T-helper 17 cell (primary cell): ENCODE measurements around the gene PARVA. TPM values are rescaled to one million over a fixed set of nuclear protein-coding genes. Genes with fewer than 3 reads are reported as not detected.

Source experiments
- ATAC-seq: fragments of 150-1000 bp; cut with Tn5 transposase; 2 replicates; pipeline ENCODE4 v1.10.0; 2021; ENCODE audit warnings: mild to moderate bottlenecking, moderate library complexity
- DNase-seq, 3 donors: peaks; one replicate each; pipeline versions ENCODE4 v3.0.0 to v3.0.0-alpha.2; 2020 to 2021
- H3K9me3 ChIP-seq: one replicate; pipeline ENCODE4 v1.7.0; 2013; ENCODE audit warnings: low read length, mild to moderate bottlenecking; ENCODE audit not compliant: control insufficient read depth, poor library complexity, severe bottlenecking
- H3K27ac Mint-ChIP-seq: one replicate; pipeline ENCODE4 v1.8.0; 2022; ENCODE audit warnings: mild to moderate bottlenecking, moderate library complexity, mixed read lengths
- H3K27me3 Mint-ChIP-seq: one replicate; pipeline ENCODE4 v1.8.0; 2022; ENCODE audit warnings: mixed read lengths
- H3K36me3 Mint-ChIP-seq: one replicate; pipeline ENCODE4 v1.8.0; 2022; ENCODE audit warnings: low read depth, mixed read lengths
- H3K4me1 Mint-ChIP-seq: one replicate; pipeline ENCODE4 v1.8.0; 2022; ENCODE audit warnings: mild to moderate bottlenecking, mixed read lengths
- H3K4me3 Mint-ChIP-seq: one replicate; pipeline ENCODE4 v1.8.0; 2022; ENCODE audit warnings: mild to moderate bottlenecking, moderate library complexity, mixed read lengths
- total RNA-seq, 4 donors: library from RNA in 2 of 4; stranded (reverse) in 2 of 4; gene quantifications; one replicate each; pipeline ENCODE4 v1.2.3 and lab custom pipeline; 2022 to 2026

Gene PARVA
- total RNA-seq, 2 donors from 2014 or later = 0.16 to 1.8 TPM

DNA sequence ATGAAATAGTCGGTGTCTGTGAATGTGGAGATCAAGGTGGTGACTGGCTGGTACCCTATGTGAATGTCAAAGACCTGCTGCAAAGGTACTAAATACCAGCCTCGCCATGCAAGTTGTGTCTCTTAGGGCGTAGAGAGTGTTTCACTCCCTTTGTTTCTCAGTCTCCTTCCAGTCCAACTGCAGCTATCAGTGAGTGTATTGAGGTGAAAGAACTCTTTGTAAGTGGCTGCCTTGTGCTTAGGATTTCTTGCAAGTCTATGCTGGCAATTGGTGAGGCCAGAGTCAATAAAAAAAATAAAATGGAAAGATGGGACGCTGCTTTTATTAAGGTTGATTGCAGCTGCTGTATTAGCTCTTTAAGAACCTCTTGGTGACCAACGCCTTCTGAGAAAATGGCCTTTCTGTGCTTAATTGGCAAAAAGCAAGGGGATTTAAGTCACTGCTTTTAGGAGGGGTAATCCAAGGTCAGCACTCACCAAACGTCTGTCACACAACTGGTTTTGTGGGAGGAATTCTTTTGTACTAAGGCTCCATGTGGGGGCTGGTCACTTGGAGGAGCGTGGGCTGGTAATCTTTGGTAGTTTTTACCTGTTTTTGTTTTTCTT lies 95.1 kb downstream of the PARVA start:
- DNase-seq (no peak), ATAC-seq (no peak)
- no peaks in the 10 kb centered on the region for H3K4me1 Mint-ChIP-seq
- no peaks in the 10 kb centered on the region for H3K36me3 Mint-ChIP-seq
- H3K27ac Mint-ChIP-seq = no peak overlapping the region
- H3K9me3 ChIP-seq = no peaks in the 10 kb centered on the region
- H3K4me3 Mint-ChIP-seq = no peak overlapping the region
- H3K27me3 Mint-ChIP-seq = peaks cover 24% of the 10 kb centered on the region

DNA sequence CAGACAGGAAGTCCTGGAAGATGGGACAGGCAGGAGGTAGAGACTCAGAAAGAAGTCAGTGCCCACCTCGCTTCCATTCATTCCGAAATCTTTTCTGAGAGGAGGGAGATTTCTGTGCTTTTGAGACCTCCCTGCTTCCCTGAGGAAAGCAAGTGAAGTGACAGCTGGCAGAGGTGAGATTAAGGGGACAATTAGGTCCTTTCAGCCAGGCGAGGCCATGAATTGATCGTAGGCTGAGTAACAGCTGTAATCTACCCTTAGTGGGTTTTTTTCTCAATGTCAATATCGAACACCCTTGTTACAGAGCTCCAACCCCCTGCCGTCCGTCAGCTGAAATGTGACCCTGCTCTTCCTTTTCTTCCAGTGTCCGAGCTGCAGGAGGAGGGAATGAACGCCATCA lies 96.0 kb downstream of the PARVA start:
- DNase-seq (no peak), ATAC-seq (no peak)
- peaks cover 2% of the 10 kb centered on the region for H3K4me1 Mint-ChIP-seq
- H3K27me3 Mint-ChIP-seq = peaks cover 26% of the 10 kb centered on the region
- no peaks in the 10 kb centered on the region for H3K36me3 Mint-ChIP-seq
- no peak overlapping the region for H3K4me3 Mint-ChIP-seq
- H3K9me3 ChIP-seq = no peaks in the 10 kb centered on the region
- no peak overlapping the region for H3K27ac Mint-ChIP-seq

DNA sequence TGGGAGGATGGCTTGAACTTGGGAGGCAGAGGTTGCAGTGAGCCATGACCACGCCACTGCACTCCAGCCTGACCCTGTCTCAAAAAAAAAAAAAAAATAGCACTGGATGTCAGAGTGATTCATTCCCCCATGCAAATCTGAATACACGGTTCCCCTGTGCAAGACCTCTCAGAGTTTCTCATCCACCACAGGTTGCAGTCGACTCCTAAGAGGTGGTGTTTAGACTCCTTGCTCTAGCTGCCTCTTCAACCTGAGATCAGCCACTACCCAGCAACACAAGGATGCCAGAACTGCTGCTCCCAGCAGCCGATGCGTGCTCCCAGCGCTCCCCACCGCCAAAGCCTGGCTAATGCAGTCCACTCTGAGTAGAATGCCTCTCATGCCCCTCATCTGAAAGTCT lies 97.5 kb downstream of the PARVA start:
- no peak for ATAC-seq

DNA sequence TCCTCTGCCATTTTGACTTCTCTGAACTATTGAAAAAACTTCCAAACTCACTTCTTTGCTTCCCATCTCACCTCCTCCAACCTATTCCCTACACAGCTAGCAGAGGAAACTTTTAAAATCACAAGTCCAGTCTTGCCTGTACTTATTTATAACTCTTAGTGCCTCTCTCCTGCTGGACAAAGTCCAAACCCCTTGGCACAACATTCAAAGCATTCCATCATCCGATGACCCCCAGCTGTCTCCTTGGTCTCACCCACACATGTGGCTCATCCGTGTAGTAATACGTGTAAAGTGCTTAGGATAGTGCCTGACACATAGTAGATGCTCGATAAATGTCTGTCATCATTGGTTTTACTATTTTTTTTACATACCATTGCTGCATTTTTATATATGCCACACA lies 101.4 kb downstream of the PARVA start:
- peaks cover 3% of the 10 kb centered on the region for H3K36me3 Mint-ChIP-seq

More for the DNA sequence above, 97.5 kb downstream of the PARVA start:
- Mint-ChIP-seq H3K4me3 (no peak overlapping the region), H3K4me1 (peaks cover 2% of the 10 kb centered on the region), H3K27me3 (peaks cover 37% of the 10 kb centered on the region), H3K36me3 (peaks cover 3% of the 10 kb centered on the region), H3K27ac (no peak overlapping the region)
- DNase-seq = no peak
- no peaks in the 10 kb centered on the region for H3K9me3 ChIP-seq

DNA sequence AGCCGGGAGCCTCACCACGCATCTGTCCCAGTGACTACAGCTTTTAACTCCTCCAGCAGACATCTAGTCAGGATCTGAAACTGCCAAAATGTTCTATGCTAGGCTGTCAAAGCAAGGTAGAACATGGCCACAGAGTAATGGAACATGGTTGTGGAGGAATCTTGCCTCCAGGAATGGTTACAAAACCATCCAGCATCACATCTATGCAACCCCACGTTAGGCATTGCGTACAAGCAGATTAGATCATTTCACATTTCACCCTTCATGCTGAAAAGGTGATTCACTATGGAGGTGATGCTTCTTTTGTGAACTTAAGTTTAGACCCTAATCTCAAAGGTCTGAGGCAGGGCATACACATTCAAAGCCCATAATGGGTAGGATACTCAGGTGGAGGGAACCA lies 103.0 kb downstream of the PARVA start:
- Mint-ChIP-seq H3K4me3 (no peak overlapping the region), H3K36me3 (peaks cover 3% of the 10 kb centered on the region), H3K27ac (no peak overlapping the region), H3K27me3 (peaks cover 13% of the 10 kb centered on the region), H3K4me1 (peaks cover 2% of the 10 kb centered on the region)
- no peak for DNase-seq
- ATAC-seq = no peak
- no peaks in the 10 kb centered on the region for H3K9me3 ChIP-seq

More for the DNA sequence above, 101.4 kb downstream of the PARVA start:
- peaks cover 19% of the 10 kb centered on the region for H3K27me3 Mint-ChIP-seq
- no peaks in the 10 kb centered on the region for H3K9me3 ChIP-seq
- no peak for ATAC-seq
- no peak overlapping the region for H3K4me3 Mint-ChIP-seq
- DNase-seq = no peak
- peaks cover 2% of the 10 kb centered on the region for H3K4me1 Mint-ChIP-seq
- H3K27ac Mint-ChIP-seq = no peak overlapping the region

DNA sequence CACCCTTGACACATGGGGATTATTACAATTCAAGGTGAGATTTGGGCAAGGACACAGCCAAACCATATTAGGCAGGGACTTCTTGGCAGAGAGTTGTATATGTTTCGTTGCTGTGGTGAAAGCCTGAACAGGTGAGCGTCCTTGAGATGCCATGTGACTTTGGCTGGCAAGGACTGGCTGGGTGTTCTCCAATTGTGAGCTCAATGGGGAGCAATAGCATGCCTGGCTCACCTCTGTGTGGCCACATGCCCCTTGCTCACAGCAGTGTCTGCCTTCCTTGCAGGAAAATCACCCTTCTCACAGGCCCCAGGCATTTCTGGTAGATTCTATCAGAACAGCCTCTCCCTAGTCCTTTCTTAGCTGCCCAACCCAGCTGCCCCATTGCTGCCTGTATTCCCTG lies 105.5 kb downstream of the PARVA start:
- DNase-seq (no peak), ATAC-seq (no peak)
- H3K27me3 Mint-ChIP-seq = peaks cover 13% of the 10 kb centered on the region
- H3K9me3 ChIP-seq = no peaks in the 10 kb centered on the region
- H3K4me1 Mint-ChIP-seq = peaks cover 2% of the 10 kb centered on the region
- no peak overlapping the region for H3K4me3 Mint-ChIP-seq
- H3K27ac Mint-ChIP-seq = no peak overlapping the region
- peaks cover 3% of the 10 kb centered on the region for H3K36me3 Mint-ChIP-seq

DNA sequence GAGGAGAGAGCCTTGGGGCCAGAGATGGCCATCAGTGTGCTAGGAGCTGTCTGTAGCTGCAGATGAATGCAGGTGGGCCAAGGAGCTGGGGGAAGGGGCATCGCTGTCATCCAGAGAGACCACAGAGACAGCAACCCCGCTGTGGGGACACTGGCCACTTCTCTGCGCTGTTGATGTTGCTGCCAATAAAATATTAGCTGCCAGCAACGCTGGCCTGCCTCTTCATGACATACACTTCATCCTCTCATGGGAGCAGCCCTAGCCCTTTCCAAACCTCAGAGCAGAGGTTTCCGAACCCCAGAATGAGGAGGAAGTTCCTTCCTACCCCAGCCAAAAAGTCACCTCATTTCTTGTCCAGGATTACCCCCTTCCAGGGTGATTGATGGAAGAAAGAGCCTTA lies 106.2 kb downstream of the PARVA start:
- ATAC-seq (no peak), DNase-seq (no peak)
- Mint-ChIP-seq H3K4me1 (no peaks in the 10 kb centered on the region), H3K36me3 (peaks cover 2% of the 10 kb centered on the region), H3K27ac (no peak overlapping the region), H3K27me3 (peaks cover 9% of the 10 kb centered on the region), H3K4me3 (no peak overlapping the region)
- peaks cover 3% of the 10 kb centered on the region for H3K9me3 ChIP-seq

DNA sequence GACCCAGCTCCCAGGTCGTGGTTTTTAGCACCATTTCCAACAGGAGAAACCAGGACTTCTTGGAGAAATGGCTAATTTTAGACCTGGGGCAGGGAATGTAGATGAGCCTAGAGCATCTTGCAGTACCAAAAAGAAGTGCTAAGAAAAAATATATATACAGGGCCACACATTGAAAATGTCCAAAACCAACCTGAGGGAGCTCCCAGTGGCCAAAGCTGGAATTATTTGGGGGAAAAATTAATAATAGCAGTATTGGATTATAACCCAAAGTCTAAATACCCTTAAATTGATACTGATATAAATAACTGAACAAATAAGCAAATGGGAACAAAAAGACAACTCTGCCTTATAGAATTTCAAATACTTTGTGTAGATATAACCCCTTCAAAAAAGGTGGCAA lies 108.0 kb downstream of the PARVA start:
- ATAC-seq (no peak), DNase-seq (no peak)
- Mint-ChIP-seq H3K27me3 (no peaks in the 10 kb centered on the region), H3K27ac (no peak overlapping the region), H3K4me1 (no peaks in the 10 kb centered on the region), H3K36me3 (no peaks in the 10 kb centered on the region), H3K4me3 (no peak overlapping the region)
- peaks cover 5% of the 10 kb centered on the region for H3K9me3 ChIP-seq

DNA sequence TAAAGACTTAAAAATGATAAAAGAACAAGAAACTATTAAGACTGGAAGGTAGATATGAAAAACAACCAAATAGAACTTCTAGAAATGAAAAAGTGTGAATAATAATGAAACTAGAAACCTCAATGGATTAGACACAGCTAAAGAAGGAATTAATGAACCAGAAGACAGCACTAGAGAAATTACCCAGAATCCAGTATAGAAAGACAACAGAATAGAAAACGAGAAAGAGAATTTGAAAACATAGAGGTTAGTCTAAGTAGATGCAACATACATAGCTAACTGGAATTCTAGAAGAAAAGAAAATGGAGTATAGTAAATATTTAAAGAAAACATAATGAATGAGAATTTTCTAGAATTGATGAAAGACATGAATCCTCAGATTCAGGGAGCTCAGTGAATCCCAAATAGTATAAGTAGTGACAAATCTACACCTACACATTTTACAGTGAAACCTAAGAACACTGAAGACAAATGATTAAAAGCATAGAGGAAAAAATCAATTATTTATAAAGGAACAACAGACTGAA lies 111.9 kb downstream of the PARVA start:
- Mint-ChIP-seq H3K4me1 (no peaks in the 10 kb centered on the region), H3K36me3 (no peaks in the 10 kb centered on the region), H3K27me3 (no peaks in the 10 kb centered on the region), H3K27ac (no peak overlapping the region), H3K4me3 (no peak overlapping the region)
- peaks cover 5% of the 10 kb centered on the region for H3K9me3 ChIP-seq
- DNase-seq = no peak
- no peak for ATAC-seq

DNA sequence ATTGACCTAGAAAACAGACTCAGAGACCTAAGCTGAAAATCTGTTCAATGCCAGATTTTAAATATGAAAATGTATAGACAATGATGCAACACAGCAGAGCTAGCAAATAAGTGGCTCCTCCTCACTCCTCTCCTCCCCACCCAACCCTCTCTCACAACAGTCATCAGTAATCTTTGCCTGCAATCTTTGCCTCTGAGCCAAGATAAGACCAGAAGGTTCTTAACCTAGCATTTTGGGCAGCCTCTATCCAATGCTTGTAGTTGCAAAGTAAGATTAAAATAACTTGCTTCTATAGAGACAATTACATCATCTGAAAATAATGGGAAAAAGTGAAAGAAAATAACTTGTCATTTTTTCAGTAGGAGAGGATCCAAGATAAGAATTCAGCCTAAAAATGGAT lies 117.3 kb downstream of the PARVA start:
- H3K9me3 ChIP-seq = no peaks in the 10 kb centered on the region
- DNase-seq = no peak
- H3K36me3 Mint-ChIP-seq = no peaks in the 10 kb centered on the region
- H3K27me3 Mint-ChIP-seq = no peaks in the 10 kb centered on the region
- no peaks in the 10 kb centered on the region for H3K4me1 Mint-ChIP-seq
- ATAC-seq = no peak
- H3K4me3 Mint-ChIP-seq = no peak overlapping the region
- H3K27ac Mint-ChIP-seq = no peak overlapping the region

DNA sequence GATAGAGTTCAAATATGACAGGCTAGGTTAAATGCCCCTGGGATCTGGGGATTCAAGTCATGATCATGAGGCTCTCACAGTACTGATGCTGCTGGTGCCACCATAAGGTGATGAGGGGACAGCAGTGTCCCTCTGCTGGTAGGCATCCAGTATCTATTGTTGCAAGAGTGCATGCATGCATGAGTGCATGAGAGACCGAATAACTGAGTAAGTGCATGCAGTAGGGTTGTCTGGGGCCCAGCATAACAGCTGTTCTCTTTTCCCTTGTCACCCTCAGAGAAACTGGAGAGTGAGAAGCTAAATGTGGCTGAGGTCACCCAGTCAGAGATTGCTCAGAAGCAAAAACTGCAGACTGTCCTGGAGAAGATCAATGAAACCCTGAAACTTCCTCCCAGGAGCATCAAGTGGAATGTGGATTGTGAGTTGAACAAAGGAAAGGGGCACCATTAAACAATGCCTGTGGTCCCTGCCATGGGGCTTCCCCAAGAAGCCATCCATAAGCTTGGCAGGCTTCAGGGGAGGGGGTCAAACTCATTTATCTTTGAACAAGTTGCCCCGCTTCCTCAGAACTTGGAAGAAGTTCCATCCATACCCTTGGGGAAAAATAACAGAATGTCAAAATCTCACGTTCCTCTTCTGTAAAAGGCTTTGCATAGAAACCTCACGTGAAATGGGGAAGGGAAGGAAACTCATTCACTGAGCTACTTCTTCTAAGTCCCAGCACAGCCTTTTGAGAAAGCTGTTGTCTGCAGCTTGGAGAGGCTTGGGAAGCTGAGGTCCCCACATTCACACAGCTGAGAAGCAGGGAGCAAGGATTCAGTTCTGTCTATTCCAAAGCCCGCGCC lies 119.0 kb downstream of the PARVA start:
- H3K4me3 Mint-ChIP-seq = no peak overlapping the region
- H3K27ac Mint-ChIP-seq = no peak overlapping the region
- DNase-seq (no peak), ATAC-seq (no peak)
- H3K4me1 Mint-ChIP-seq = no peaks in the 10 kb centered on the region
- H3K36me3 Mint-ChIP-seq = no peaks in the 10 kb centered on the region
- H3K9me3 ChIP-seq = no peaks in the 10 kb centered on the region
- H3K27me3 Mint-ChIP-seq = no peaks in the 10 kb centered on the region

DNA sequence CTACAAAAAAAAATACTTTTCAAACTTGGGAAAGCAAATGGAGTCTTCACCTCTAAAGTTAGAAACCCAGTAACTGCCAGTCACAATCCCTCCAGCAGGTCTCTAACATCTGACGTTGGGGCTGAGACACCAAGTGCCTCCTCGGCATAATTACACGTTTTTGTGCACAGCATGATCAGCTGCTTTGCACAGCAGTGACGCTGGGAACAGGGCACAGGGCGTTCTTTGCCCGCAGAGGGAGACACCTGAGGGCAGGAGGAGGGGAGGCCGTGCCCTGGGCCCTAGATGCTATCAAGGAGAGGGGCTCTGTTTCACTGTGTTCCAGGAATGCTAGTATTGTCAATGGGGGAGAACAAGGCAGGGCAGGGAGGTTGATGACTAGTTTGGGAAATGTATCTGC lies 120.1 kb downstream of the PARVA start:
- Mint-ChIP-seq H3K4me3 (no peak overlapping the region), H3K27ac (no peak overlapping the region), H3K27me3 (no peaks in the 10 kb centered on the region), H3K36me3 (no peaks in the 10 kb centered on the region), H3K4me1 (no peaks in the 10 kb centered on the region)
- no peak for ATAC-seq
- no peaks in the 10 kb centered on the region for H3K9me3 ChIP-seq
- no peak for DNase-seq

DNA sequence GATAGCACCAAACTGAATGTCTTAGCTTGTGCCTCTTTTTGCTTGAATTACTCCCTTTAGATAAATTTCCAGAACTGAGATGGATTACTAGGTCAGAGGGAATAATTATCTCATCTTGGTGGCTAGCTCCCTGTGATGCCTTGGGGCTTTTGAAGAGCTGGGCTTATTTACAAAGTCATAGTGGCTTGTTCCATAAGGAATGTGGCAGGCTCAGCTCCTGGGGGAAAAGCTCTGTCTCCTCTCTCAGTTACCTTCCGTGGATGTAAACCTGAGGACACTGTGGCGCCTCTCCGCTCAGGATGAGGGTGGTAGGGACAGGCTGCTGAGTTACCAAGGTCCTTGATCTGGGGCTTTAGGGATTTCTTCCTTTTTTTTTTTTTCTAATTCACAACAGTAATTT lies 121.7 kb downstream of the PARVA start:
- H3K4me1 Mint-ChIP-seq = no peaks in the 10 kb centered on the region
- no peak overlapping the region for H3K27ac Mint-ChIP-seq
- H3K4me3 Mint-ChIP-seq = no peak overlapping the region
- no peaks in the 10 kb centered on the region for H3K27me3 Mint-ChIP-seq
- DNase-seq = no peak
- ATAC-seq = no peak
- H3K36me3 Mint-ChIP-seq = no peaks in the 10 kb centered on the region
- H3K9me3 ChIP-seq = no peaks in the 10 kb centered on the region

DNA sequence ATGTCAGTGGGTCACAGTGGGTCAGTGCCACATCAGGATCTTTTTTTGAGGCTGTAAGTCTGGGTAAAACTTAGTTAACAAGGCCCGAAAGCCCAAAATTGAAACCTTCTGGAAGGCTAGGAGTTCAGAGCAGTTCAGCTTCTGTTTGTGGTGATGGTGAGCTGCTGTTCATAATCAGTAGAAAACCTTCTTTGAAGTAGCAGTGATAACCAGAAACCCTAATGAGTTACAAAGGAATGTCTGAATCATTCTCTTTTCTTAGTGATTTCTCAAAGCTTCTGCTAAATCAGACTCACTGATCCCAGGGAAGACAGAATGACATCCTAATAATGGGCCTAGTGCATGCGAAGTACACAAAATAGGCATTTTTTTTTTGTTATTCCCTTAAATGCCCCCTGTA lies 124.7 kb downstream of the PARVA start:
- ATAC-seq (no peak), DNase-seq (no peak)
- no peak overlapping the region for H3K27ac Mint-ChIP-seq
- no peaks in the 10 kb centered on the region for H3K9me3 ChIP-seq
- H3K4me1 Mint-ChIP-seq = no peaks in the 10 kb centered on the region
- no peak overlapping the region for H3K4me3 Mint-ChIP-seq
- H3K36me3 Mint-ChIP-seq = no peaks in the 10 kb centered on the region
- peaks cover 2% of the 10 kb centered on the region for H3K27me3 Mint-ChIP-seq
